Activated CD4-positive, alpha-beta T cell treated with anti-CD3 and anti-CD28 coated beads, Interleukin-2, amount 50 U/mL, for 24 hours (primary cell): ENCODE measurements around the gene CEACAM8.
A peak's percentile ranks its signal among the peaks of the same experiment; 100 is the strongest.
"Not testable (repeated sequence)": the region's sequence is repeated elsewhere in the genome, so short reads cannot be mapped to it uniquely, and the experiment has no call there.

Experiments used
- DNase-seq, 2 donors: peaks; one replicate each; pipeline ENCODE4 v3.0.0-alpha.2; 2020; ENCODE audit warnings: low read depth in 1 of 2, low spot score in 1 of 2

Gene CEACAM8

GRCh38 chr19:42573642-42574041, 21.1 kb downstream of the CEACAM8 start:
- DNase-seq: no peak

DNA sequence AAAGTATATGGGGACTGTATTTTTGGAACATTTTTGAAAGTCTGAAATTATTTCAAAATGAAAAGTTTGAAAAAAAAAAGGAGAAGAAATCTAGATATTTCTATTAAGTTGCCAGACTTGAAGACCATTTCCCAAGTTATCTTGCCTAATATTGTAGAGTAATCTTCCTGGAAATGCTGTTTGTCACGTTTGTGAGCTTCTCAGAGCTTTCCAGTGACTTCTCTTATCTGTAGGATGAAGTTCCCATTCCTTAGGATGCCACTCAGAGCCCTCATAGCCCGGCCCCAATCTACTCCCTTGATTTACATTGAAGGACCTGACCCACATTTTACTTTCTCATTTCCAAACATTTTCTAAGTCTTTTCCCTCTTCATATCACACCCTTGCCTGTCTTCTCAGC, 23.6 kb downstream of the CEACAM8 start:
- DNase-seq: no peak

- no peak for DNase-seq
These were observed 25.5 kb downstream of the CEACAM8 start for GRCh38 chr19:42569193-42569592.

DNA sequence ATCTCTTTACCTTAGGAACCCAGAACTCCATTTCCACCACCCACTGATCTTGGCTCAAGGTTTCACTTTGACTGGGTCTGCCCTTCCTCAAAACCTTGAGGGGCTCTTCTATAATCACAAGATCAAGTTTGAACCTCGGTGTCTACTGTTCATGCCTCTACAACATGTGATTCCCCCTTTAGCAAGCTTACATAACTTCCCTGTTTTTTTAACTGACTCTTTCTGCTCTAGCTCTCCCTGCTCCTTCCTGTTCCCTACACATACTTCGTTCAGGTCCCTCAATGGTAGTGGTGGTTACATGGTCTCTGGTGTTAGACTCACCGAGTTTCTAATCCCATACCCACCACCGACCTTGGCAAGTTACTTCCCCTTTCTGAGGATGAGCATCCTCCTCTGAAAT, 26.7 kb downstream of the CEACAM8 start:
- no peak for DNase-seq

DNA sequence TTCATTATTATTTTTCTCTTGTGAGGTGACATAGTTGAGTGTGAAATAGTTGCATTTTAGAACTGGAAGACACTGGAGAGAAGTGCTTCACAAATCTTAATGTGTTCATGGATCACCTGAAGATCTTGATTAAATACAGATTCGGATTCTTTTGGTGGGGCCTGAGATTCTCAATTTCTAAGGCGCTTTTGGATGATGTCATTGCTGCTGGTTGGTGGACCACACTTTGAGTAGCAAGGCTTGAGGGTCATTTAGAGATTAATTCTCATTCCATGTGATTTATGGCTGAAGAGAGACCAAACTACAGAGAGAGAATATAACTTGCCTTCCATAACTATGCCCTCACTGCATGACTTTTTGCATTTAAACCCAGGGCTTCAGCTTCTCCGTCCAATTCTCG, 27.2 kb downstream of the CEACAM8 start:
- DNase-seq: no peak

GRCh38 chr19:42563352-42564210, 31.1 kb downstream of the CEACAM8 start:
- peak in 1 of 2 donors; percentile 8 for DNase-seq

DNA sequence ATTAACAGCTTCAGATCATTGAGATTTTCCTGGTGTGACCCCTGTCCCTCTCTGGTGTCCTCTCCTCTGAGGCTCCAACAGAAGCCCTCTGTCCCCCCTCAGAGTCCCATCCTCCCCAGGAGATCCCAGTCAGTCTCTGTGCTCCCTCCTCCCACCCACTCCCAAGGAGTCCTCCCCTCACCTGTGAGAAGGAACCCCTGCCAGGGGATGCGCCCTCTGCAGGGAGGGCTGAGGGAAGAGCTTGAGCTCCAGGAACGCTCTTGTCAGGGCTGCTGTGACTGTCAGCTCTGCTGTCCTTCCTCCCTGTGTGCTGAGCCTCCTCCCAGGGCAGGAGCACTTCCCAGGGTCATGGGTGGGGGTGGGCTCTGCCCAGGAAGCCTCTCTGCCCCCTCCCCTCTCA, 33.2 kb downstream of the CEACAM8 start:
- DNase-seq: no peak

DNA sequence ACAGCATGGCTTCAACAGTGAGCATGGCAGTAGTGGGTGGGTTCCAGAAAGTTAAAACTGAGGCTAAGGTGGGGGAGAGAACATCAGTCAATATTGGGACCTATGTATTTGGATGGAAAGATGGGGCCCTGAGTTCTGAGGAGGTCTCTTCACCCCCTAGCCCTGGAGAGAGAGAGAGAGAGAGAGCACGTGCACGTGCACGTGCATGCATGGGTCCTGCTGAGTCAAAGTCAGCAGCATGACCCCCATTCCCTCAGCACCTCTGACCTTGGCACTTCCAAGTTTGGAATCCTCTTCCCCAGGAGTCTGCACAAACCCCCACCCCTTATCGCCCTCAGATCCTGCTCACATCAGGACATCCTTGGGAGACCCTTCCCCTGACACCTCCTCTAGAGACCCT, 34.0 kb downstream of the CEACAM8 start:
- DNase-seq: no peak

- DNase-seq: no peak
These were observed 36.1 kb downstream of the CEACAM8 start for GRCh38 chr19:42558450-42559150.

- not testable (repeated sequence) for DNase-seq
These were observed 37.3 kb downstream of the CEACAM8 start for GRCh38 chr19:42557386-42557871.

DNA sequence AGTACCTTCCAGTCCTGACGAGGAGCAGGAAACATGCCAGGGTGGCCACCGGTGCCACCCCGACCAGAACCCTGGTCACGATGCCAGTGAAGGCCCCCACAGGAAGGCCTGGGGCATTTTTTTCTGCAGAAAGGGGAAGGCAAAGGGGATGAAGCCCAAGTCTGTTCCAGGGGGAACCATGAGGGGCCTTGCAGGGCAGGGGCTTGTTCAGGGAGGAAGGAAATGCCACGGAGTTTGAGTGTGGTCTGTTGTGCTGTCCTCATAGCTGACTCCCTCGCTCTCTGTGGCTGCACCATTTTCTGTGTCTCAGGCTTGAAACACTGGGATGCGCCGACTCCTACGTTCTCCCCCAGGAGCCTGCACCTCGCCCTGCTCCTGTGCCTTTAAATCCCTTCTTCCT, 38.9 kb downstream of the CEACAM8 start:
- DNase-seq: no peak

GRCh38 chr19:42555317-42555716, 39.4 kb downstream of the CEACAM8 start:
- DNase-seq: no peak

DNA sequence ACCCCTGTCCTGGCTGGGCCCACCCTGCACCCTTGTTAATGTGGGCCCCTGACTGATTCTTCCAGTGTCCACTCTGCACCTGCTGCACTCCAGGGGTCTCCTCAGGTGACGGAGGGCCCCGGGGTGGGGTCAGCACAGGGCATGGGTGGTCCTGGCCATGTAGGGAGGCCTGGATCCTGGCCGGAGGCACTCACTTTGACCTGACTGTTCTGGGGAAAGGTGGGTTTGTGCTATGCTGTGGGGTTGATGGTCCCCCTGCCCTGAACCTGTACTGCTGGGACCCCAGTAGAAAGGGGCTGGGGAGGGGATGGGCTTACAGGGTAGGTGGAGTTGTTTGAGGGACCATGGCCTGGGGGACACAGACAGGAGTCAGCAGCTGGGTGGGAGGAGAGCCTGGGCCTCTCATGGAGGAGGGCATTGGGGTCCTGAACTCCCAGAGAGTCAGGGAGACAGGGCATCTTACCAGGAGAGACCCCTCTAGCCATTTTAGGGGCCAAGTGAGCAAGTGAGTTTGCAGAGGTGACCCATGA, 40.6 kb downstream of the CEACAM8 start:
- no peak for DNase-seq

- no peak for DNase-seq
These were observed 41.3 kb downstream of the CEACAM8 start for GRCh38 chr19:42553292-42554045.

DNA sequence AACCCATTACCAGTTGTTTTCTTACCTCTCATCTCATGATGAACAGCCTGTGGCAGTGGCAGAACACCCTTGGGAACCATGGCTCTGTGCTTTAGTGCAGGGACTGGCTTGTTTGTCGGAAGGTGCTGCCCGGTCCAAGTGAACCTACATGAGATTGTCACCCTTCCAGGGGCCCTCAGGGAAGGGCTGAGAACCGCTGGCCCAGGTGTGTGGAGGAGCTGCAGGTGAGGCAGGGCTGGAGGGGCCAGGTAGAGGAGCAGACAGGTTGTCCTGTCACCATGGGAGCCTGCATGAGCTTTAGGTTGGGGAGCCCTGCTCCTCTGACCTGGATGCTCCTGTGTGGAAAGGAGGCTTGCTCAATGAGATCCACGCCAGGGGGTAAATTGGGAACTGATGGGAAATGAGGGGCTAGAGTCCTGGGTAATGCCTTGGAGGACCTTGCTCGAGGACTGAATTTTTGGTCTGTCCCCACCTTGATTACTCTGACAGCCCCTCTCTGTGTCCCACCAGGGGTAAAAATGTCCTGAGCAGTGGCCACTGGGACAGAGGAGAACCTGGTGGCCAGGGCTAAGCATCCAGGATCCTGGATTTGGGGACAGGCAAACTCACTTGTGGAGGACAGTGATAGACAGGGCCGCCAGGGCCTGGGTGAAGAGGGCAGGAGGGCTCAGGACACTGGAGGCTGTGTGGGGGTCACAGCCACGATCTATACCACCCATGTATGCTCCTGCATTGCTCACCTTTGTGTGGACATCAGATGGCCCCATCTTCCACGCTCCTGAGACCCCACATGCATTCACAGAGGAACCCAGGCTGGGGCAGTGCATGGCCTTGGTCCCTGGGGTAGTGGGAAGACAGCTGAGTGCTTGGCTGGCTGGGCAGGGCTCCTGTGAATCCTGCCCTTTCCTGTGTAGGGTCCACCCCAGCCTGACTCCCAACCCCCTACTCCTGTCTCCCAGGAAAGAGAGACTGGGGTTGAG, 42.3 kb downstream of the CEACAM8 start:
- DNase-seq: no peak

- not testable (repeated sequence) for DNase-seq
These were observed 44.2 kb downstream of the CEACAM8 start for GRCh38 chr19:42550521-42550920.

GRCh38 chr19:42549067-42549466, 45.7 kb downstream of the CEACAM8 start:
- DNase-seq: not testable (repeated sequence)

- DNase-seq: no peak
These were observed 46.2 kb downstream of the CEACAM8 start for GRCh38 chr19:42548552-42548951.

DNA sequence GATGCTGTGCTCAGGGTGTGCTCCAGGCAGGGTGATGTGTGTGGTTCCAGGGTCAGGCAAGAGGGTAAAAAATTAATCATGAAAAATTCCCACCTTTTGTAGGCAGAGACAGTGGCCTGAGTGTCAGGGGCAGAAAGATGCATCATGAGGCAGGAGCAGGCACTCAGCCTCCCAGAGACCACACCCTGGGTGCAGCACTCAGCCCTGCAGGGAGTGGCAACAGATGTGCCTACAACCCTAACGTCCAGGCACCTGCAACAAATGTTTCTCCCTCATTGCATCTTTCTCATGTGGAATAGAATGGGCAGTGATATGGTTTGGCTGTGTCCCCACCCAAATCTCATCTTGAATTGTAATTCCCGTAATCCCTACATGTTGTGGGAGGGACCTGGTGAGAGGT, 46.8 kb downstream of the CEACAM8 start:
- DNase-seq: no peak

DNA sequence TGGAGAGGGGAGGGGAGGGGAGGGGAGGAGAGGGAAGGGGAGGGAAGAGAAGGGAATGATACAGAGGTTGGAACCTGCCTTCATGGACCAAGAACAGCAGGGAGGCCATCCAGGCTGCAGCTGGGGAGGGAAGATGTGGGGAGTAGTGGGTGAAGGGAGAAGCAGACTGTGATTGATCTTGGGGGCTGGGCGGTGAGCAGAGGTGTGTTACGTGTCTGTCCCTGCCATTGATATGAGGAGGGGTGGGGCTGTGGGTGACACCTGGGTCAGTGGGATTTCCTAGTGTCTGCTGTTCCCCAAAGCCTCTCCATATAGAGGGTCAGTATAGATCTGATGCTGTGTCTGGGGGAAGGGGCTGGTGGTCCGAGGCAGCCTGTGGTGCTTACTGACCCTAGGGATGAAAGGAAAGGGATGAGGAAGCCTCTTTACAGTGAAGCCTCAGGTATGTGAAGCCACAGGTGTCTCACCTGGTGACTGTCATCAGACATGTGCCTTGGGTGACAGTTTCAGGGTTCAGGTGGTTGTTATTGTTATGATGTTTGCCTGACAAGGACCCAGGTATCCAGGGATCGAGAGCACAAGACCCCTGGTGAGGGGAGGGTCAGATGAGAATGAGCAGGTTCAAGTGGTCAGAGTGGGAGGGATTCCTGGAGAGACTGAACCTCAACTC, 47.8 kb downstream of the CEACAM8 start:
- no peak for DNase-seq
